Neural cell (in vitro differentiated cells): ENCODE results near the gene ALPG. TPM values are rescaled to one million over a fixed set of nuclear protein-coding genes. Genes with fewer than 3 reads are reported as not detected.

ENCODE experiments used
- H2AFZ ChIP-seq: fragments of 200-600, 300-800 bp; sonication (generic), shearing (Covaris generic); 2 replicates; pipeline ENCODE4 v1.6.0; 2014; ENCODE audit warnings: low read depth, mild to moderate bottlenecking, antibody characterized with exemption, low read length, moderate library complexity
- H3F3A ChIP-seq: fragments of 200-600 bp; shearing (Covaris generic); 2 replicates; pipeline ENCODE4 v1.6.1; 2016; ENCODE audit warnings: mild to moderate bottlenecking, moderate library complexity, mixed read lengths, antibody characterized with exemption, low read length; ENCODE audit not compliant: insufficient read depth, poor library complexity, severe bottlenecking
- H3K27ac ChIP-seq: fragments of 200-600, 300-800 bp; sonication (generic), shearing (Covaris generic); 2 replicates; pipeline ENCODE4 v1.5.1; 2014; ENCODE audit warnings: mild to moderate bottlenecking, low read length, moderate library complexity
- H3K27me3 ChIP-seq: fragments of 300-800, 200-600 bp; sonication (generic), shearing (Covaris generic); 2 replicates; pipeline ENCODE4 v1.6.0; 2014; ENCODE audit warnings: mild to moderate bottlenecking, low read depth, low read length, moderate library complexity; ENCODE audit not compliant: insufficient read depth
- H3K36me3 ChIP-seq: fragments of 300-800, 200-600 bp; sonication (generic), shearing (Covaris generic); 2 replicates; pipeline ENCODE4 v1.5.1; 2014; ENCODE audit warnings: mild to moderate bottlenecking, antibody characterized with exemption, low read length, moderate library complexity; ENCODE audit not compliant: insufficient read depth
- H3K4me2 ChIP-seq: fragments of 300-800, 200-600 bp; sonication (generic), shearing (Covaris generic); 2 replicates; pipeline ENCODE4 v1.6.0; 2014; ENCODE audit warnings: mild to moderate bottlenecking, low read length
- H3K4me3 ChIP-seq: fragments of 300-800, 200-600 bp; sonication (generic), shearing (Covaris generic); 2 replicates; pipeline ENCODE4 v1.5.1; 2014; ENCODE audit warnings: mild to moderate bottlenecking, low read length, moderate library complexity
- H3K79me2 ChIP-seq: fragments of 200-600 bp; shearing (Covaris generic); replicated peaks from 2 replicates; pipeline ENCODE4 v1.6.0; 2014; ENCODE audit warnings: mild to moderate bottlenecking, low read length, moderate library complexity; ENCODE audit not compliant: insufficient read depth
- H3K9ac ChIP-seq: fragments of 300-800, 200-600 bp; sonication (generic), shearing (Covaris generic); 2 replicates; pipeline ENCODE4 v1.6.1; 2016; ENCODE audit warnings: mild to moderate bottlenecking, low read length, mixed read lengths
- H3K9me2 ChIP-seq: fragments of 200-600 bp; shearing (Covaris generic); 2 replicates; pipeline ENCODE4 v1.6.1; 2016; ENCODE audit warnings: mild to moderate bottlenecking, low read length, mixed read lengths; ENCODE audit not compliant: insufficient read depth
- H3K9me3 ChIP-seq: fragments of 200-600, 300-800 bp; sonication (generic), shearing (Covaris generic); 2 replicates; pipeline ENCODE4 v1.6.1; 2016; ENCODE audit warnings: mild to moderate bottlenecking, mixed run types, low read length, moderate library complexity, mixed read lengths
- H4K20me1 ChIP-seq: fragments of 200-600 bp; shearing (Covaris generic); 2 replicates; pipeline ENCODE4 v1.6.1; 2016; ENCODE audit warnings: mild to moderate bottlenecking, mixed run types; ENCODE audit not compliant: insufficient read depth
- EP300 ChIP-seq: fragments of 450-650 bp; conservative IDR thresholded peaks from 2 replicates; pipeline ENCODE4 v1.6.1; 2014; ENCODE audit warnings: antibody characterized with exemption, mild to moderate bottlenecking, moderate library complexity; ENCODE audit not compliant: poor library complexity, severe bottlenecking
- EZH2 ChIP-seq: fragments of 200-600, 300-800 bp; shearing (Covaris generic), sonication (generic); IDR thresholded peaks from 2 replicates; pipeline ENCODE4 v1.6.1; 2014; ENCODE audit warnings: antibody characterized with exemption, low read length, borderline replicate concordance, mild to moderate bottlenecking; ENCODE audit not compliant: insufficient read depth, poor library complexity, severe bottlenecking
- MXI1 ChIP-seq: fragments of 450-650 bp; conservative IDR thresholded peaks from 2 replicates; pipeline ENCODE4 v1.6.1; 2014; ENCODE audit warnings: antibody characterized with exemption, mild to moderate bottlenecking; ENCODE audit not compliant: poor library complexity, severe bottlenecking
- POLR2AphosphoS5 ChIP-seq: IDR thresholded peaks from 2 replicates; pipeline ENCODE4 v1.6.1; 2012
- RAD21 ChIP-seq: fragments of 450-650 bp; conservative IDR thresholded peaks from 2 replicates; pipeline ENCODE4 v1.6.1; 2014; ENCODE audit warnings: antibody characterized with exemption, mild to moderate bottlenecking, moderate library complexity
- SMC3 ChIP-seq: fragments of 450-650 bp; conservative IDR thresholded peaks from 2 replicates; pipeline ENCODE4 v1.6.1; 2014; ENCODE audit warnings: antibody characterized with exemption, mild to moderate bottlenecking, moderate library complexity; ENCODE audit not compliant: poor library complexity
- TAF1 ChIP-seq: IDR thresholded peaks from 2 replicates; pipeline ENCODE4 v1.6.1; 2012; ENCODE audit warnings: low read depth
- polyA plus RNA-seq: library from polyadenylated mRNA; depleted of rRNA; stranded (reverse); fragments of >200 nt; gene quantifications from 2 replicates; pipeline ENCODE4 v1.2.3, GENCODE V29; 2014
- TF ChIP-seq, protein P1 (sequence below): IDR thresholded peaks from 2 replicates; pipeline ENCODE4 v1.6.1; 2012; ENCODE audit warnings: borderline replicate concordance
- TF ChIP-seq, protein P2 (sequence below): fragments of 450-650 bp; IDR thresholded peaks from 2 replicates; pipeline ENCODE4 v1.5.1; 2014; ENCODE audit warnings: antibody characterized with exemption, mild to moderate bottlenecking, moderate library complexity; ENCODE audit not compliant: poor library complexity, severe bottlenecking

Gene ALPG
- polyA plus RNA-seq, 1 donor from 2014 or later: not detected

GRCh38 chr2:232388324-232388891 is 18.2 kb upstream of the ALPG start:
- no peak for TF ChIP-seq SMC3
- no peak for TF ChIP-seq EP300
- TF ChIP-seq, protein P1, sequence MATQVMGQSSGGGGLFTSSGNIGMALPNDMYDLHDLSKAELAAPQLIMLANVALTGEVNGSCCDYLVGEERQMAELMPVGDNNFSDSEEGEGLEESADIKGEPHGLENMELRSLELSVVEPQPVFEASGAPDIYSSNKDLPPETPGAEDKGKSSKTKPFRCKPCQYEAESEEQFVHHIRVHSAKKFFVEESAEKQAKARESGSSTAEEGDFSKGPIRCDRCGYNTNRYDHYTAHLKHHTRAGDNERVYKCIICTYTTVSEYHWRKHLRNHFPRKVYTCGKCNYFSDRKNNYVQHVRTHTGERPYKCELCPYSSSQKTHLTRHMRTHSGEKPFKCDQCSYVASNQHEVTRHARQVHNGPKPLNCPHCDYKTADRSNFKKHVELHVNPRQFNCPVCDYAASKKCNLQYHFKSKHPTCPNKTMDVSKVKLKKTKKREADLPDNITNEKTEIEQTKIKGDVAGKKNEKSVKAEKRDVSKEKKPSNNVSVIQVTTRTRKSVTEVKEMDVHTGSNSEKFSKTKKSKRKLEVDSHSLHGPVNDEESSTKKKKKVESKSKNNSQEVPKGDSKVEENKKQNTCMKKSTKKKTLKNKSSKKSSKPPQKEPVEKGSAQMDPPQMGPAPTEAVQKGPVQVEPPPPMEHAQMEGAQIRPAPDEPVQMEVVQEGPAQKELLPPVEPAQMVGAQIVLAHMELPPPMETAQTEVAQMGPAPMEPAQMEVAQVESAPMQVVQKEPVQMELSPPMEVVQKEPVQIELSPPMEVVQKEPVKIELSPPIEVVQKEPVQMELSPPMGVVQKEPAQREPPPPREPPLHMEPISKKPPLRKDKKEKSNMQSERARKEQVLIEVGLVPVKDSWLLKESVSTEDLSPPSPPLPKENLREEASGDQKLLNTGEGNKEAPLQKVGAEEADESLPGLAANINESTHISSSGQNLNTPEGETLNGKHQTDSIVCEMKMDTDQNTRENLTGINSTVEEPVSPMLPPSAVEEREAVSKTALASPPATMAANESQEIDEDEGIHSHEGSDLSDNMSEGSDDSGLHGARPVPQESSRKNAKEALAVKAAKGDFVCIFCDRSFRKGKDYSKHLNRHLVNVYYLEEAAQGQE: no peak
- no peak for TF ChIP-seq POLR2AphosphoS5
- no peak for TF ChIP-seq EZH2
- no peak for TF ChIP-seq RAD21
- TF ChIP-seq TAF1: no peak
- no peak for TF ChIP-seq MXI1
- TF ChIP-seq, protein P2, sequence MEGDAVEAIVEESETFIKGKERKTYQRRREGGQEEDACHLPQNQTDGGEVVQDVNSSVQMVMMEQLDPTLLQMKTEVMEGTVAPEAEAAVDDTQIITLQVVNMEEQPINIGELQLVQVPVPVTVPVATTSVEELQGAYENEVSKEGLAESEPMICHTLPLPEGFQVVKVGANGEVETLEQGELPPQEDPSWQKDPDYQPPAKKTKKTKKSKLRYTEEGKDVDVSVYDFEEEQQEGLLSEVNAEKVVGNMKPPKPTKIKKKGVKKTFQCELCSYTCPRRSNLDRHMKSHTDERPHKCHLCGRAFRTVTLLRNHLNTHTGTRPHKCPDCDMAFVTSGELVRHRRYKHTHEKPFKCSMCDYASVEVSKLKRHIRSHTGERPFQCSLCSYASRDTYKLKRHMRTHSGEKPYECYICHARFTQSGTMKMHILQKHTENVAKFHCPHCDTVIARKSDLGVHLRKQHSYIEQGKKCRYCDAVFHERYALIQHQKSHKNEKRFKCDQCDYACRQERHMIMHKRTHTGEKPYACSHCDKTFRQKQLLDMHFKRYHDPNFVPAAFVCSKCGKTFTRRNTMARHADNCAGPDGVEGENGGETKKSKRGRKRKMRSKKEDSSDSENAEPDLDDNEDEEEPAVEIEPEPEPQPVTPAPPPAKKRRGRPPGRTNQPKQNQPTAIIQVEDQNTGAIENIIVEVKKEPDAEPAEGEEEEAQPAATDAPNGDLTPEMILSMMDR: no peak
- no peak overlapping the region for H3K27ac ChIP-seq
- no peaks in the 10 kb centered on the region for H3F3A ChIP-seq
- H3K9ac ChIP-seq: no peak overlapping the region
- no peak overlapping the region for H3K4me2 ChIP-seq
- peaks cover 73% of the 10 kb centered on the region for H3K27me3 ChIP-seq
- no peaks in the 10 kb centered on the region for H3K79me2 ChIP-seq
- H3K9me2 ChIP-seq: no peaks in the 10 kb centered on the region
- no peaks in the 10 kb centered on the region for H3K36me3 ChIP-seq
- peak overlapping the region; percentile 50 for H3K4me3 ChIP-seq
- no peaks in the 10 kb centered on the region for H4K20me1 ChIP-seq
- no peak overlapping the region for H2AFZ ChIP-seq
- no peaks in the 10 kb centered on the region for H3K9me3 ChIP-seq

DNA sequence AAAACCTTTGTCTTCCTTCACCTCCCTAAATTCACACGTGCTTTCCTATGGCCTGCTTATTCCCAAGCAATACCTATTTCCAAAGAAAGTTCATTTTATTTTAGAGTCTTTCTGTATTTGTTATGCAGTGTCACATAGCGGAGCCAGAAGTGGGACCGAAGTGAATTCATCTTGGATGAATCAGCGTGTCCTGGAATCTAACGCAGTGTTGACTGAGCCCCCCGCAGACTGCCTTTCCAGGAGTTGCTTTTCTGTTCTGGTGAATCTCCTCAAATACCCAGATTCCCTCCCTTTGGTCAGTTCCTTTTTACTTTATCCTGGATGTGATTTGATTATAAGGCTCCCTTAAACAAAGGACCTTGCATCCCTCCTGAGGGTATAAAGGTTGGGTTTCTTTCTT is 17.3 kb upstream of the ALPG start:
- Histone ChIP-seq H3K4me3 (no peak overlapping the region), H3K4me2 (no peak overlapping the region), H3K9me2 (no peaks in the 10 kb centered on the region), H3K27me3 (peaks cover 64% of the 10 kb centered on the region), H3K9ac (no peak overlapping the region), H3K36me3 (no peaks in the 10 kb centered on the region), H3K79me2 (no peaks in the 10 kb centered on the region), H3F3A (no peaks in the 10 kb centered on the region), H4K20me1 (no peaks in the 10 kb centered on the region), H3K27ac (no peak overlapping the region), H3K9me3 (no peaks in the 10 kb centered on the region), H2AFZ (no peak overlapping the region)
- TF ChIP-seq, protein P1: no peak
- TF ChIP-seq EP300 (no peak), EZH2 (no peak), SMC3 (no peak), POLR2AphosphoS5 (no peak), TAF1 (no peak), MXI1 (no peak), RAD21 (no peak)
- TF ChIP-seq, protein P2: no peak
